Posterior cingulate gyrus (tissue), 11 donors: ENCODE measurements around the gene RNF103.
A peak's percentile ranks its signal among the peaks of the same experiment; 100 is the strongest.
"Not testable (repeated sequence)": the region's sequence is repeated elsewhere in the genome, so short reads cannot be mapped to it uniquely, and the experiment has no call there.

Experiments used
- DNase-seq, 10 donors: peaks; one replicate each; pipeline versions ENCODE4 v3.0.0 to v3.0.0-alpha.2; 2020 to 2021; ENCODE audit warnings: mixed read lengths in 3 of 10
- intact Hi-C: fragments of 100-400 bp; cut with DNase I; formaldehyde crosslinking; loops from one replicate; pipeline ENCODE4 v1.15.1; 2023

RNF103 gene

GRCh38 chr2:86625096-86625495 lies 1.4 kb upstream of the RNF103 start:
- intact Hi-C loops, result no loop called here
- DNase-seq, result peak in 8 of 10 donors; percentile 29 to 92 (median 54)

- DNase-seq, result no peak
- intact Hi-C loops, result loop anchor here (5.0 kb wide), 3 partner anchors 62 to 182 kb away; partner anchors contain the start of genes CHMP3 and KDM3A
Observed at GRCh38 chr2:86624267-86624547, 542 bp upstream of the RNF103 start.

- intact Hi-C loops, result loop anchor here (5.0 kb wide), 3 partner anchors 61 to 181 kb away; partner anchors contain the start of genes CHMP3 and KDM3A
- peak; percentile 34 to 93 (median 56) for DNase-seq
Observed at GRCh38 chr2:86623043-86623493, 597 bp downstream of the RNF103 start.

- DNase-seq, result peak in 7 of 10 donors; percentile 16 to 85 (median 24)
- intact Hi-C loops, result loop anchor here (5.0 kb wide), 3 partner anchors 60 to 180 kb away; partner anchors contain the start of genes CHMP3 and KDM3A
Observed at GRCh38 chr2:86622519-86623042, 1.1 kb downstream of the RNF103 start.

GRCh38 chr2:86621280-86621943 lies 2.3 kb downstream of the RNF103 start:
- intact Hi-C loops, result loop anchor here (5.0 kb wide), 3 partner anchors 59 to 179 kb away; partner anchors contain the start of genes CHMP3 and KDM3A
- no peak for DNase-seq

GRCh38 chr2:86617738-86618137 lies 5.9 kb downstream of the RNF103 start:
- DNase-seq, result no peak

GRCh38 chr2:86617153-86617552 lies 6.5 kb downstream of the RNF103 start:
- intact Hi-C loops, result no loop called here
- no peak for DNase-seq

More at GRCh38 chr2:86617738-86618137, 5.9 kb downstream of the RNF103 start:
- intact Hi-C loops, result no loop called here

- intact Hi-C loops, result no loop called here
- no peak for DNase-seq
Observed at GRCh38 chr2:86616502-86616901, 7.2 kb downstream of the RNF103 start.

GRCh38 chr2:86615596-86615995 lies 8.1 kb downstream of the RNF103 start:
- intact Hi-C loops, result no loop called here
- DNase-seq, result no peak

- intact Hi-C loops, result no loop called here
- DNase-seq, result no peak
Observed at GRCh38 chr2:86613515-86613914, 10.2 kb downstream of the RNF103 start.

GRCh38 chr2:86610871-86611270 lies 12.8 kb downstream of the RNF103 start:
- DNase-seq, result no peak
- intact Hi-C loops, result no loop called here

- DNase-seq, result no peak
- intact Hi-C loops, result no loop called here
Observed at GRCh38 chr2:86608832-86609410, 14.7 kb downstream of the RNF103 start.

GRCh38 chr2:86603905-86604304 lies 19.8 kb downstream of the RNF103 start:
- intact Hi-C loops, result no loop called here
- DNase-seq, result no peak

GRCh38 chr2:86598966-86599365 lies 24.7 kb downstream of the RNF103 start:
- intact Hi-C loops, result no loop called here
- DNase-seq, result no peak

- intact Hi-C loops, result no loop called here
- DNase-seq, result no peak
Observed at GRCh38 chr2:86596118-86596517, 27.5 kb downstream of the RNF103 start.

GRCh38 chr2:86593266-86593665 lies 30.4 kb downstream of the RNF103 start:
- intact Hi-C loops, result no loop called here
- no peak for DNase-seq

GRCh38 chr2:86592547-86593230 lies 31.0 kb downstream of the RNF103 start:
- DNase-seq, result peak in 4 of 10 donors; percentile 10 to 52 (median 26)
- intact Hi-C loops, result no loop called here

- DNase-seq, intact Hi-C loops: not testable (repeated sequence)
Observed at GRCh38 chr2:86589701-86590100, 34.0 kb downstream of the RNF103 start.

GRCh38 chr2:86584151-86584913 lies 39.3 kb downstream of the RNF103 start:
- no peak for DNase-seq
- intact Hi-C loops, result no loop called here

- intact Hi-C loops, result no loop called here
- DNase-seq, result no peak
Observed at GRCh38 chr2:86580560-86580959, 43.1 kb downstream of the RNF103 start.
